Stomach (tissue), 9 donors: ENCODE results near the gene MT2A. TPM values are rescaled to one million over a fixed set of nuclear protein-coding genes. Genes with fewer than 3 reads are reported as not detected.

Experiments
- DNase-seq, 2 donors: peaks; one replicate each; pipeline versions ENCODE4 v3.0.0 to v3.0.0-alpha.2; 2013 to 2019
- H3K27ac ChIP-seq, 5 donors: fragments of 200-600 bp in 4 of 5; sonication (generic) in 4 of 5; one replicate each; pipeline ENCODE4 v1.5.1; 2013 to 2019; ENCODE audit warnings: mild to moderate bottlenecking in 1 of 5, moderate library complexity in 1 of 5
- H3K27me3 ChIP-seq, 3 donors: fragments of 200-600 bp; sonication (generic); one replicate each; pipeline ENCODE4 v1.5.1; 2017 to 2019; ENCODE audit warnings: mixed run types in 1 of 3
- H3K36me3 ChIP-seq, 4 donors: fragments of 200-600 bp; sonication (generic); 1 replicate in 3 of 4; 2 replicates in 1 of 4; pipeline ENCODE4 v1.5.1; 2016 to 2019
- H3K4me1 ChIP-seq, 4 donors: fragments of 200-600 bp; sonication (generic); one replicate each; pipeline ENCODE4 v1.5.1; 2016 to 2019
- H3K4me3 ChIP-seq, 4 donors: fragments of 200-600 bp; sonication (generic) in 3 of 4; one replicate each; pipeline ENCODE4 v1.5.1; 2016 to 2019; ENCODE audit warnings: mild to moderate bottlenecking in 1 of 4
- H3K9me3 ChIP-seq, 4 donors: fragments of 200-600 bp; sonication (generic); one replicate each; pipeline ENCODE4 v1.5.1; 2016 to 2019
- EP300 ChIP-seq: sonication (generic); formaldehyde crosslinking; IDR thresholded peaks from one replicate; pipeline ENCODE4 v1.6.1; 2017; ENCODE audit warnings: antibody characterized with exemption
- POLR2A ChIP-seq, 4 donors: fragments of 450-650 bp; IDR thresholded peaks; one replicate each; pipeline ENCODE4 v1.6.1; 2016; ENCODE audit warnings: antibody characterized with exemption in 4 of 4, control low read depth in 2 of 4, mild to moderate bottlenecking in 1 of 4, moderate library complexity in 1 of 4
- POLR2AphosphoS5 ChIP-seq, 3 donors: sonication (generic); formaldehyde crosslinking; IDR thresholded peaks; one replicate each; pipeline ENCODE4 v1.6.1; 2016; ENCODE audit warnings: antibody characterized with exemption in 3 of 3
- WGBS, 5 donors: extraction: QIAGEN DNeasy Blood & Tissue Kit in 3 of 5; methylation state at CpG; one replicate each; pipeline versions ENCODE4 v1.1.5 to v1.1.7; 2013 to 2018; 5-methylcytosine and 5-hydroxymethylcytosine counted together
- intact Hi-C: fragments of 100-400 bp; cut with DNase I; formaldehyde crosslinking; loops from one replicate; pipeline ENCODE4 v1.15.1; 2023; ENCODE audit warnings: low total_unique reads
- polyA plus RNA-seq, 3 donors: library from polyadenylated mRNA; stranded (reverse); fragments of 200-250 nt; gene quantifications; one replicate each; pipeline ENCODE4 v1.2.3, GENCODE V29; 2013
- total RNA-seq, 5 donors: library from RNA; depleted of rRNA; stranded (reverse); fragments of >200 nt; gene quantifications; one replicate each; pipeline versions ENCODE4 v1.1.0 to v1.2.3, GENCODE V29; 2014 to 2016
- TF ChIP-seq, protein P1 (sequence below), 7 experiments: fragments of 450-650 bp in 4 of 7; fragments of 200-600 bp in 3 of 7; sonication (generic) in 3 of 7; IDR thresholded peaks; one replicate each; pipeline ENCODE4 v1.5.1; 2016 to 2019; ENCODE audit warnings: antibody characterized with exemption in 7 of 7, control low read depth in 2 of 7, mild to moderate bottlenecking in 1 of 7
- donor health status: healthy with polysubstance abuse.
- donor health status: Bipolar disorder and iron deficiency.
- donor health status: healthy.

The MT2A gene
- total and polyA plus RNA-seq, 8 donors: 38.8 to 1,839 (median 213) TPM

DNA sequence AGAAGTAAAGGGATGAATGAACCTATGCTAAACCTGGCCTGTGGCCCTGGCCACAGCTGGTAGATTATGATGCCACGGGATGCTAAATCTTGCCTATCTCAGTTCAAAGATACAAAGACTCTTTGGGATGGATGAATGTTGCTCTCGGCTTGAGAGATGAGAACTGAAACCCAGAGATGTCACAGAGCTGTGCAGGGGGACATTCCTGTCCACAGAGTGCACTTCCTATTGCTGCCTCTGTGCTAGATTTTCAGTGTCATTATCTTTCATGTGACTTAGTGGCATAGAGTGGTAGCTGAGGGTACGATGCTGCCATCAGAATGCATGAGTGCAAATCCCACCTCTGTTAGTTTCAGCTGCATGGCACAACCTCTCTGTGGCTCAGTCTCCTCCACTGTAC, 21.8 kb downstream of the MT2A start:
- H3K4me1 ChIP-seq: peaks cover 25 to 46% (median 32%) of the 10 kb centered on the region in 4 donors
- WGBS, 5 donors: 72 to 81% (median 77%) methylated on average over 3 of the region's 3 CpGs
- H3K36me3 ChIP-seq: no peaks in the 10 kb centered on the region
- intact Hi-C loops: no loop called here
- H3K4me3 ChIP-seq: no peak overlapping the region
- TF ChIP-seq POLR2AphosphoS5 (IDR thresholded peaks at IDR 0.05) (no peak), EP300 (no peak), POLR2A (IDR thresholded peaks at IDR 0.05) (no peak)
- TF ChIP-seq, protein P1, sequence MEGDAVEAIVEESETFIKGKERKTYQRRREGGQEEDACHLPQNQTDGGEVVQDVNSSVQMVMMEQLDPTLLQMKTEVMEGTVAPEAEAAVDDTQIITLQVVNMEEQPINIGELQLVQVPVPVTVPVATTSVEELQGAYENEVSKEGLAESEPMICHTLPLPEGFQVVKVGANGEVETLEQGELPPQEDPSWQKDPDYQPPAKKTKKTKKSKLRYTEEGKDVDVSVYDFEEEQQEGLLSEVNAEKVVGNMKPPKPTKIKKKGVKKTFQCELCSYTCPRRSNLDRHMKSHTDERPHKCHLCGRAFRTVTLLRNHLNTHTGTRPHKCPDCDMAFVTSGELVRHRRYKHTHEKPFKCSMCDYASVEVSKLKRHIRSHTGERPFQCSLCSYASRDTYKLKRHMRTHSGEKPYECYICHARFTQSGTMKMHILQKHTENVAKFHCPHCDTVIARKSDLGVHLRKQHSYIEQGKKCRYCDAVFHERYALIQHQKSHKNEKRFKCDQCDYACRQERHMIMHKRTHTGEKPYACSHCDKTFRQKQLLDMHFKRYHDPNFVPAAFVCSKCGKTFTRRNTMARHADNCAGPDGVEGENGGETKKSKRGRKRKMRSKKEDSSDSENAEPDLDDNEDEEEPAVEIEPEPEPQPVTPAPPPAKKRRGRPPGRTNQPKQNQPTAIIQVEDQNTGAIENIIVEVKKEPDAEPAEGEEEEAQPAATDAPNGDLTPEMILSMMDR (IDR thresholded peaks at IDR 0.05): no peak
- no peak for DNase-seq
- H3K27ac ChIP-seq: peak overlapping the region in 2 of 5 donors; percentile 94 to 97
- no peaks in the 10 kb centered on the region for H3K9me3 ChIP-seq
- H3K27me3 ChIP-seq: peaks cover 0 to 37% (median 6%) of the 10 kb centered on the region in 3 donors

DNA sequence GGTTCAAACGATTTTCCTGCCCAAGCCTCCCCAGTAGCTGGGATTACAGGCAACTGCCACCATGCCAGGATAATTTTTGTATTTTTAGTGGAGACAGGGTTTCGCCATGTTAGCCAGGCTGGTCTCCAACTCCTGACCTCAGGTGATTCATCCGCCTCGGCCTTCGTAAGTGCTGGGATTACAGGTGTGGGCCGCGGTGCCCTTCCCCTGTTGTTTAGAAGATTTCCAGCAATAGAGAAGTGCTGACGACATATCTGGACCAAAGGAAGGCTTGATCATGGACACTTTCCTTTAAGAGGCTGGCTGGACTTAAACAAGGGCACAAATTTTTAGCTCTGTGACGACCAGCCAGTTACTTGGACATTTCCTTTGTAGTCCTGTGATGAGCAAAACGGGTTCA, 22.8 kb downstream of the MT2A start:
- H3K36me3 ChIP-seq: no peaks in the 10 kb centered on the region
- no peaks in the 10 kb centered on the region for H3K9me3 ChIP-seq
- no peak for DNase-seq
- no peak overlapping the region for H3K4me3 ChIP-seq
- peak overlapping the region in 4 of 5 donors; percentile 80 to 87 (median 86) for H3K27ac ChIP-seq
- H3K4me1 ChIP-seq: peaks cover 25 to 51% (median 38%) of the 10 kb centered on the region in 4 donors
- intact Hi-C loops: no loop called here
- WGBS, 5 donors: 89 to 95% (median 91%) methylated on average over 10 of the region's 10 CpGs
- peaks cover 0 to 43% (median 11%) of the 10 kb centered on the region in 3 donors for H3K27me3 ChIP-seq
- TF ChIP-seq, protein P1 (IDR thresholded peaks at IDR 0.05): no peak
- TF ChIP-seq POLR2A (IDR thresholded peaks at IDR 0.05) (no peak), EP300 (no peak), POLR2AphosphoS5 (IDR thresholded peaks at IDR 0.05) (no peak)

DNA sequence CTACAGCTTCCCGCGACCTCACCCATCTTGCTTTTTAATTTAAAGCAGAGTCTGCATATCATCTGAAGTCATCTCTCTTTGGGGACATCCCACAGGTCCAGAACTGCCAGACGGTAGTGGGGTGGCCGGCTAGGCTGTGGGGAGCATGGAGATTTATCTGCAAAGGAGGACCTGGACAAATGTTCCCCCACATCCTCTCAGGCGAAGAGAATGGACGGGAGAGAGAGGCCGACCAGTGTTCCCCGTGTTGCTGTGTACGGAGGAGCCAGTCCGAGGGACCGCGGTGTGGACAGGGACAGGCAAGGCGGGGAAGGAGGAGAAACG, 23.4 kb downstream of the MT2A start:
- Histone ChIP-seq H3K9me3 (no peaks in the 10 kb centered on the region), H3K36me3 (no peaks in the 10 kb centered on the region), H3K27me3 (peaks cover 0 to 49% (median 11%) of the 10 kb centered on the region in 3 donors), H3K4me1 (peaks cover 23 to 50% (median 33%) of the 10 kb centered on the region in 4 donors), H3K27ac (peak overlapping the region; percentile 77 to 87 (median 85)), H3K4me3 (peak overlapping the region; percentile 54 to 61 (median 57))
- no peak for DNase-seq
- TF ChIP-seq POLR2AphosphoS5 (IDR thresholded peaks at IDR 0.05) (no peak), EP300 (no peak), POLR2A (IDR thresholded peaks at IDR 0.05) (no peak)
- TF ChIP-seq, protein P1 (IDR thresholded peaks at IDR 0.05): no peak
- 22 to 45% (median 28%) methylated on average over 8 to 14 of the region's 14 CpGs for WGBS, 5 donors
- intact Hi-C loops: no loop called here

DNA sequence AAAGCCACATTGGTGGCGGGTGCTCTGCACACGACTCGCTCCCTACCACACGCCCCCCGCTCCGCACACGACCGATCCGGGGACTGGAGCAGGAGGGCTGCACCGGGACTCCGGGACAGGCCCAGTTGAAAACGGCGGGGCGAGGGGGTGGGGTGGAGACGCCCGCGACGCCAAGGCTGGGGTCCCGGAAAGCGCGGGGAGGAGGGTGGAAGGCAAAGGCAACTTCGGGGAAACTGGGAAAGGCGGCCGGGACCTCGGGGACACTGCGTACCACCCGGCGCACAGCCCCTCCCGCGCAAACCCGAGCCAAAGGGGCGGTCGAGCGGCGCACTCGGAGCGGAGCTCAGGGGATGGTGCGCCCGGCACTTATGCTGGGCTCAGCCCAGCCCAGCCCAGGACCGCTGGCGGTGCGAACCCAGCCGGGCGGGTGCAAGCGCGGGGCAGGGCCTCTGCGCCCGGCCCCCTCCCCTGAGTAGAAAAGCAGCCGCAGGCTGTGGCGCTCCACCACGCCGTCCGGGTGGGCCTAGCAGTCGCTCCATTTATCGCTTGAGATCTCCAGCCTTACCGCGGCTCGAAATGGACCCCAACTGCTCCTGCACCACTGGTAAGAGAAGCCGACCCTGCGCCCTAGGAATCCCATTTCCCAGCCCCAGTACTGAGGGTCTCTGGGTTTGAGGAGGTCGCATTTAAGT, 23.9 kb downstream of the MT2A start, which contains the start of gene MT1M:
TSS of gene MT1M (plus strand) at position 504 of the 692 bp plus-strand sequence. CDS start at position 577, 73 bp downstream.
- Histone ChIP-seq H3K9me3 (no peaks in the 10 kb centered on the region), H3K27ac (peak within 1 kb of the TSS; percentile 77 to 87 (median 85)), H3K36me3 (no peaks in the 10 kb centered on the region), H3K4me3 (peak within 1 kb of the TSS; percentile 54 to 61 (median 57)), H3K4me1 (peaks cover 19 to 48% (median 30%) of the 10 kb centered on the region in 4 donors), H3K27me3 (peaks cover 0 to 54% (median 11%) of the 10 kb centered on the region in 3 donors)
- TF ChIP-seq EP300 (peak; percentile 88), POLR2AphosphoS5 (IDR thresholded peaks at IDR 0.05) (peak in 2 of 3 donors; percentile 72 to 85), POLR2A (IDR thresholded peaks at IDR 0.05) (no peak)
- TF ChIP-seq, protein P1 (IDR thresholded peaks at IDR 0.05): no peak
- intact Hi-C loops: no loop called here
- peak; percentile 69 to 70 for DNase-seq
- 1 to 2% (median 2%) methylated on average over 36 to 61 of the region's 61 CpGs for WGBS, 5 donors
